Sciatic nerve (tissue), 2 donors: ENCODE data around the gene MAP3K12. TPM values are rescaled to one million over a fixed set of nuclear protein-coding genes. Genes with fewer than 3 reads are reported as not detected.
A peak's percentile ranks its signal among the peaks of the same experiment; 100 is the strongest.
"Not testable (repeated sequence)": the region's sequence is repeated elsewhere in the genome, so short reads cannot be mapped to it uniquely, and the experiment has no call there.

Source experiments
- ATAC-seq: fragments of 200-7000 bp; cut with Tn5 transposase; one replicate; pipeline ENCODE4 v1.9.1; 2020; ENCODE audit warnings: mild to moderate bottlenecking, moderate library complexity
- DNase-seq: peaks from one replicate; pipeline ENCODE4 v3.0.0-alpha.2; 2020; ENCODE audit warnings: low spot score
- intact Hi-C: fragments of 100-400 bp; cut with DNase I; formaldehyde crosslinking; loops from one replicate; pipeline ENCODE4 v1.14.2; 2022
- total RNA-seq: library from RNA; stranded (reverse); fragmentation: NEBNext Ultra II Directional; extraction: Animal tissue kit (Norgen Biotek cat#: 25700); gene quantifications from one replicate; pipeline ENCODE4 v1.2.1, GENCODE V29; 2021
- donor health status: DM: no; HTN: no; CAD: no.
- donor health status: DM: no; HTN: no; CAD: no.

Gene MAP3K12
- total RNA-seq, 1 donor from 2014 or later, result 28.6 TPM

- ATAC-seq (no peak), DNase-seq (peak; percentile 45)
- intact Hi-C loops, result no loop called here
Measured at GRCh38 chr12:53481939-53482586, 17.2 kb downstream of the MAP3K12 start.

GRCh38 chr12:53481458-53481857 is 17.8 kb downstream of the MAP3K12 start:
- intact Hi-C loops, result not testable (repeated sequence)
- DNase-seq, result peak; percentile 42

GRCh38 chr12:53480491-53481442 is 18.5 kb downstream of the MAP3K12 start:
- DNase-seq (peak; percentile 50), ATAC-seq (no peak)
- intact Hi-C loops, result no loop called here

More at GRCh38 chr12:53481458-53481857, 17.8 kb downstream of the MAP3K12 start:
- ATAC-seq, result not testable (repeated sequence)

- no peak for ATAC-seq
- no peak for DNase-seq
- intact Hi-C loops, result no loop called here
Measured at GRCh38 chr12:53479331-53479730, 19.9 kb downstream of the MAP3K12 start.

GRCh38 chr12:53478865-53479264 is 20.4 kb downstream of the MAP3K12 start:
- intact Hi-C loops, result no loop called here

GRCh38 chr12:53476769-53477209 is 22.5 kb downstream of the MAP3K12 start:
- intact Hi-C loops, result no loop called here
- DNase-seq (no peak), ATAC-seq (no peak)

More at GRCh38 chr12:53478865-53479264, 20.4 kb downstream of the MAP3K12 start:
- no peak for ATAC-seq
- no peak for DNase-seq

GRCh38 chr12:53474819-53475218 is 24.4 kb downstream of the MAP3K12 start:
- ATAC-seq, result no peak
- no peak for DNase-seq
- intact Hi-C loops, result no loop called here

GRCh38 chr12:53474077-53474476 is 25.2 kb downstream of the MAP3K12 start:
- no peak for DNase-seq
- intact Hi-C loops, result no loop called here
- no peak for ATAC-seq

GRCh38 chr12:53472056-53472582 is 27.1 kb downstream of the MAP3K12 start:
- DNase-seq (no peak), ATAC-seq (no peak)
- intact Hi-C loops, result no loop called here

- no peak for DNase-seq
- ATAC-seq, result no peak
- intact Hi-C loops, result no loop called here
Measured at GRCh38 chr12:53468282-53468681, 31.0 kb downstream of the MAP3K12 start.

GRCh38 chr12:53467880-53468279 is 31.4 kb downstream of the MAP3K12 start:
- intact Hi-C loops, result no loop called here
- DNase-seq (no peak), ATAC-seq (no peak)

GRCh38 chr12:53467082-53467481 is 32.2 kb downstream of the MAP3K12 start:
- ATAC-seq (no peak), DNase-seq (no peak)
- intact Hi-C loops, result no loop called here

GRCh38 chr12:53466640-53467039 is 32.6 kb downstream of the MAP3K12 start:
- intact Hi-C loops, result no loop called here
- ATAC-seq (no peak), DNase-seq (no peak)

GRCh38 chr12:53465679-53466078 is 33.6 kb downstream of the MAP3K12 start:
- intact Hi-C loops, result no loop called here
- no peak for ATAC-seq
- no peak for DNase-seq

GRCh38 chr12:53464685-53465418 is 34.4 kb downstream of the MAP3K12 start:
- intact Hi-C loops, result no loop called here
- DNase-seq, result no peak
- peak; percentile 31 for ATAC-seq

- ATAC-seq (no peak), DNase-seq (no peak)
- intact Hi-C loops, result no loop called here
Measured at GRCh38 chr12:53463802-53464560, 35.3 kb downstream of the MAP3K12 start.

GRCh38 chr12:53462935-53463334 is 36.3 kb downstream of the MAP3K12 start:
- intact Hi-C loops, result no loop called here
- DNase-seq (no peak), ATAC-seq (no peak)

GRCh38 chr12:53461591-53461990 is 37.7 kb downstream of the MAP3K12 start:
- intact Hi-C loops, result no loop called here
- DNase-seq (no peak), ATAC-seq (no peak)
